ENCODE data around the gene PGAP3. TPM values are rescaled to one million over a fixed set of nuclear protein-coding genes. Genes with fewer than 3 reads are reported as not detected.

The PGAP3 gene
- total and polyA plus RNA-seq, 2 experiments from 2014 or later: 29.7 to 34.2 TPM

DNA sequence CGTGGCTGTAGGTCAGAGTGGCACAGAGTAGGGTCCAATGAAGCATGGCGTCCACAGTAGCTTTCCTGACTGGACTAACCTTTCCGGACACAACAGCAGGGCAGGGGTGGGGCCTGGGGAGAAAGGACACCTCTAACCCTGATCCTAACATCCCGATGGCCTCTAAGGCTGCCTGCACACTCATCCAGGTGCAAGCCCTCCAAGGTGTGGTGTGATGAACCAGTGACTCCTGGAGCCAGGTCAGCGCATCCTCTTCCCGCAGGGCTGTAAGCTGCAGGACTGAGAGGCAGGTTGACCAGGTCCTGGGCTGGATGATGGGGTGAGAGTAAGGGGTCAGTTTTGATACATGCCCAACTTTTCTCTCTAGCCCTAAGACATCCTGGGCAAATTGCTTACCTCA is 8.9 kb upstream of the PGAP3 start:
- no peak for DNase-seq (ENCODE audit: low read depth in 1 of 2, low spot score in 1 of 2)
- H3K27ac ChIP-seq: no peak overlapping the region

DNA sequence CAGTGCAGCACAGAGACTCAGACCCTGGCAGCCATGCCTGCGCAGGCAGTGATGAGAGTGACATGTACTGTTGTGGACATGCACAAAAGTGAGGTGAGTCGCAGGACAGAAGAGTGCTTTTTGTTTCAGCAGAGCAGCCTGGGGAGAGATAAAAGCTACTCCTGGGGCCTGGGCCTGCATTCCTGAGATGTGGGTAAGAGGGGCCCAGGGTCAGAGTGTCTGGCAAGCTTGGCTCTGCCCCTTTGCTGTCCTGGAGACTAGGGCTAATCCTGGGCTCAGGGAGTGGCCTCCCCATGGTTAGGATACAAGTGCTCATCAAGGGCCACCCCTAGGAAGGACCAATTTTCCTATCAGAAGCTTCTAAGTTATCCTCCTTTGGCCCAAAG is 7.2 kb upstream of the PGAP3 start:
- H3K27ac ChIP-seq: peak overlapping the region; percentile 80

More for the DNA sequence above, 8.9 kb upstream of the PGAP3 start:
- Histone ChIP-seq H3K27me3 (no peaks in the 10 kb centered on the region), H3K36me3 (no peaks in the 10 kb centered on the region), H3K4me1 (ENCODE audit: low read depth) (peaks cover 29% of the 10 kb centered on the region), H3K9me3 (ENCODE audit: low read depth) (no peaks in the 10 kb centered on the region), H3K4me3 (no peak overlapping the region)
- TF ChIP-seq, protein P1, sequence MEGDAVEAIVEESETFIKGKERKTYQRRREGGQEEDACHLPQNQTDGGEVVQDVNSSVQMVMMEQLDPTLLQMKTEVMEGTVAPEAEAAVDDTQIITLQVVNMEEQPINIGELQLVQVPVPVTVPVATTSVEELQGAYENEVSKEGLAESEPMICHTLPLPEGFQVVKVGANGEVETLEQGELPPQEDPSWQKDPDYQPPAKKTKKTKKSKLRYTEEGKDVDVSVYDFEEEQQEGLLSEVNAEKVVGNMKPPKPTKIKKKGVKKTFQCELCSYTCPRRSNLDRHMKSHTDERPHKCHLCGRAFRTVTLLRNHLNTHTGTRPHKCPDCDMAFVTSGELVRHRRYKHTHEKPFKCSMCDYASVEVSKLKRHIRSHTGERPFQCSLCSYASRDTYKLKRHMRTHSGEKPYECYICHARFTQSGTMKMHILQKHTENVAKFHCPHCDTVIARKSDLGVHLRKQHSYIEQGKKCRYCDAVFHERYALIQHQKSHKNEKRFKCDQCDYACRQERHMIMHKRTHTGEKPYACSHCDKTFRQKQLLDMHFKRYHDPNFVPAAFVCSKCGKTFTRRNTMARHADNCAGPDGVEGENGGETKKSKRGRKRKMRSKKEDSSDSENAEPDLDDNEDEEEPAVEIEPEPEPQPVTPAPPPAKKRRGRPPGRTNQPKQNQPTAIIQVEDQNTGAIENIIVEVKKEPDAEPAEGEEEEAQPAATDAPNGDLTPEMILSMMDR (IDR thresholded peaks at IDR 0.05; ENCODE audit: low read depth, low read length): no peak

DNA sequence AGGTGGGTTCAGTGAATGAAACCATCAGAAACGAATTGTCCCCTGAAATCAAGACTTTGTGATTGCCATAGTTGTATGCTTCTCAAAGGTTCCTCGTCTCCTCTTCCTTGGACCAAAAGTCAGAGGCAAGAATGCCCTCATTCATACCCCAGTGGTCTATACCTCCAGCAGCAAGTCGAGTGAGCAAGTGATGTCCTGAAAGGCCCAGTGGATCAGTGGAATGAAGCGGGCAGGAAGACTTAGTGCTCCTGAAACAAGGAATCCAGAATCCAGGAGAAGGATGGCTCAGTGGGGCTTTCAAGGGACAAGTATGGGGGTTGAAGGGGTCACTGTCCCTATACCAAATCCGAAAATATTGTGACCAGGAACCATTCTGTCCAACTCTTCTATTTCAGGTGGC is 6.7 kb upstream of the PGAP3 start:
- Histone ChIP-seq H3K27ac (peak overlapping the region; percentile 80), H3K9me3 (ENCODE audit: low read depth) (no peaks in the 10 kb centered on the region), H3K4me1 (ENCODE audit: low read depth) (peaks cover 23% of the 10 kb centered on the region), H3K4me3 (no peak overlapping the region), H3K27me3 (no peaks in the 10 kb centered on the region), H3K36me3 (no peaks in the 10 kb centered on the region)
- DNase-seq (ENCODE audit: low read depth in 1 of 2, low spot score in 1 of 2): no peak
- TF ChIP-seq, protein P1 (IDR thresholded peaks at IDR 0.05; ENCODE audit: low read depth, low read length): no peak

More for the DNA sequence above, 7.2 kb upstream of the PGAP3 start:
- Histone ChIP-seq H3K4me3 (no peak overlapping the region), H3K9me3 (ENCODE audit: low read depth) (no peaks in the 10 kb centered on the region), H3K4me1 (ENCODE audit: low read depth) (peaks cover 23% of the 10 kb centered on the region), H3K36me3 (no peaks in the 10 kb centered on the region), H3K27me3 (no peaks in the 10 kb centered on the region)
- TF ChIP-seq, protein P1 (IDR thresholded peaks at IDR 0.05; ENCODE audit: low read depth, low read length): no peak
- DNase-seq (ENCODE audit: low read depth in 1 of 2, low spot score in 1 of 2): no peak

DNA sequence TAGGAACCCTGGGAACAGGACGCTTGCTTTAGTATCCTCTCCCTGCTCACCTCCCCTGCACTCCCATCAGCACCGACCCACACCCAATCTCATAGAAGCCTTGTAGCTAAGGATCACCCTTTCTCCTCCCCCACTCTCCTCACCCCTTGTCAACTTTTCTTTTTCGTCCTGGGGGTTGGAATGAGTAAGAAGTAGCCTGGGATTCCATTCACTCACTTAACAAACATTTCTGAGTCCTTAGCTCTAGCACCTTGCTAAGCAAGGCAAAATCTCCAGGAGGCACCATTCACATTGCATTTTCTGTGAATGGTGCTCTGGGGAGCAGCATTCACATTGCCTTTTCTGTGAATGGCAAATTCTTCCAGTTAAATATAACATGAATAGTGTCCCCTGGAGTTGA is 1.1 kb upstream of the PGAP3 start:
- H3K36me3 ChIP-seq: no peaks in the 10 kb centered on the region
- peaks cover 9% of the 10 kb centered on the region for H3K4me1 ChIP-seq (ENCODE audit: low read depth)
- H3K27me3 ChIP-seq: no peaks in the 10 kb centered on the region
- no peaks in the 10 kb centered on the region for H3K9me3 ChIP-seq (ENCODE audit: low read depth)
- peak overlapping the region; percentile 68 for H3K4me3 ChIP-seq
- no peak for DNase-seq (ENCODE audit: low read depth in 1 of 2, low spot score in 1 of 2)
- TF ChIP-seq, protein P1 (IDR thresholded peaks at IDR 0.05; ENCODE audit: low read depth, low read length): no peak
- H3K27ac ChIP-seq: no peak overlapping the region

DNA sequence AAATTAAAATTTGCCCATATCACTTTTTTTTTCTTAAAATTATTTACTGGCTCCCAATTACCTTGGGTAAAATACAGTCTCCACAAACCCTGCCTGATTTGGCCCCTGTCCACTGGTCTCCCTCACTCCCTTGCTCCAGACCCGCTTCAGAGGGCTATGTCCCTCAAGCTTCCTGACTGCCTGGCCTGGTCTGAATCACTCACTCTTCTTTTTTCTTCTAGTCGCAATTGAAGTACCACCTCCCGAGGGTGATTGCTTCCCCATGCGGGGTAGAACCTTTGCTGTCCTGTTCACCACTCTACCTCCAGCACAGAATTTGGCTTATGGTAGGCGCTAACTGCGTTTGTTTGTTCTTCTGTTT is 598 bp upstream of the PGAP3 start:
- Histone ChIP-seq H3K27ac (peak overlapping the region; percentile 96), H3K36me3 (no peaks in the 10 kb centered on the region), H3K4me3 (peak overlapping the region; percentile 68), H3K4me1 (ENCODE audit: low read depth) (peaks cover 9% of the 10 kb centered on the region), H3K9me3 (ENCODE audit: low read depth) (no peaks in the 10 kb centered on the region), H3K27me3 (no peaks in the 10 kb centered on the region)
- DNase-seq (ENCODE audit: low read depth in 1 of 2, low spot score in 1 of 2): no peak
- TF ChIP-seq, protein P1 (IDR thresholded peaks at IDR 0.05; ENCODE audit: low read depth, low read length): no peak

DNA sequence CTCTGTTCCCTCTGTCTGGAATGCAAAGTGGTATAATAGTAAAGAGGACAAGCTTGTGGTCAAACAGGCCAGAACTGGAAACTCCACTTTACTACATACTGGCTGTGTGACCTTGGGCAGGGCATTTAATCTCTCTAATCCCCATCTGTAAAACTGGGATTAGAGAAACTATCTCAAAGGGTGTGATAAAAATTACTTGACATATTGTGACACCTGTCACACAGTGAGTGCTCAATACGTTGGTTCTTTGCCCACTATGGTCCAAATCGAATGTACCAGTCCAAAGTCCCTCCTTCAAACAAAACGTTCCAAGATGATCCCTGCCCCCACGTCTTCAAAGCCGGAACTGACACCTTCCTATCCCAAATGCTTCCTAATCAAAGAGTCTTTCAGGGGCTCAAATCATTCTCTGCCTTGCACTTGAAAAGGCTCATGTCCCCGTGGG is 734 bp downstream of the PGAP3 start:
- Histone ChIP-seq H3K4me3 (peak overlapping the region; percentile 68), H3K9me3 (ENCODE audit: low read depth) (no peaks in the 10 kb centered on the region), H3K27ac (peak overlapping the region; percentile 96), H3K36me3 (no peaks in the 10 kb centered on the region), H3K4me1 (ENCODE audit: low read depth) (peaks cover 9% of the 10 kb centered on the region), H3K27me3 (no peaks in the 10 kb centered on the region)
- TF ChIP-seq, protein P1 (IDR thresholded peaks at IDR 0.05; ENCODE audit: low read depth, low read length): no peak
- no peak for DNase-seq (ENCODE audit: low read depth in 1 of 2, low spot score in 1 of 2)
